K562 (cell line): ENCODE measurements around the gene ZSWIM4.

Source experiments
- CTCF ChIP-seq, 3 experiments: IDR thresholded peaks in 2 of 3; conservative IDR thresholded peaks in 1 of 3; 2 replicates each; pipeline ENCODE4 v1.5.1; 2011 to 2012; ENCODE audit warnings: low read length in 3 of 3, mild to moderate bottlenecking in 3 of 3, control low read depth in 2 of 3, improper control_type of control experiment in 1 of 3, inconsistent platforms in 1 of 3, low read depth in 1 of 3, mixed read lengths in 1 of 3, moderate library complexity in 1 of 3; ENCODE audit not compliant: insufficient read depth in 2 of 3
- ELK1 ChIP-seq: sonication (generic); formaldehyde crosslinking; IDR thresholded peaks from 2 replicates; pipeline ENCODE4 v1.8.1; 2022; ENCODE audit warnings: missing genetic modification reagents
- PHF21A ChIP-seq: fragments of 450-650 bp; IDR thresholded peaks from 2 replicates; pipeline ENCODE4 v1.6.1; 2017; ENCODE audit warnings: low read depth, borderline replicate concordance
- RREB1 ChIP-seq: fragments of 250-450 bp; sonication (Bioruptor Pico); IDR thresholded peaks from 2 replicates; pipeline ENCODE4 v1.4.0; 2020
- SIN3A ChIP-seq, 2 experiments: fragments of 150-350 bp in 1 of 2; IDR thresholded peaks; 2 replicates each; pipeline ENCODE4 v1.6.1; 2011 to 2016; ENCODE audit warnings: borderline replicate concordance in 2 of 2, low read depth in 2 of 2, low read length in 2 of 2, mild to moderate bottlenecking in 2 of 2, moderate library complexity in 2 of 2; ENCODE audit not compliant: control insufficient read depth in 1 of 2
- TCF15 ChIP-seq: fragments of 250-450 bp; sonication (Bioruptor Pico); IDR thresholded peaks from 2 replicates; pipeline ENCODE4 v1.8.0; 2022; ENCODE audit warnings: moderate library complexity, mild to moderate bottlenecking, inconsistent platforms
- YBX1 ChIP-seq: fragments of 450-650 bp; IDR thresholded peaks from 2 replicates; pipeline ENCODE4 v1.7.1; 2016; ENCODE audit warnings: mild to moderate bottlenecking
- ZBTB33 ChIP-seq: sonication (generic); formaldehyde crosslinking; IDR thresholded peaks from 2 replicates; pipeline ENCODE4 v1.8.1; 2023; ENCODE audit warnings: mild to moderate bottlenecking, missing genetic modification reagents
- ZBTB40 ChIP-seq, 2 experiments: fragments of 450-650 bp in 1 of 2; sonication (generic) in 1 of 2; formaldehyde crosslinking in 1 of 2; IDR thresholded peaks; 2 replicates each; pipeline versions ENCODE4 v1.7.1 to v1.9.0; 2016 to 2022; ENCODE audit warnings: inconsistent platforms in 1 of 2, mild to moderate bottlenecking in 1 of 2, missing genetic modification reagents in 1 of 2
- ZNF830 ChIP-seq: fragments of 250-450 bp; sonication (Bioruptor Pico); IDR thresholded peaks from 2 replicates; pipeline ENCODE4 v1.5.0; 2021; ENCODE audit warnings: mild to moderate bottlenecking

GRCh38 chr19:13799669-13800068, 4.4 kb downstream of the ZSWIM4 start:
- TF ChIP-seq CTCF (IDR thresholded peaks at IDR 0.05 in 2 of 3, conservative IDR thresholded peaks at IDR 0.05 in 1 of 3; ENCODE audit: insufficient read depth in 2 of 3, low read depth in 1 of 3, low read length in 3 of 3): no peak
- no peak for TF ChIP-seq YBX1
- no peak for TF ChIP-seq TCF15 (CRISPR knock-in tag)
- no peak for TF ChIP-seq SIN3A (IDR thresholded peaks at IDR 0.05; ENCODE audit: borderline replicate concordance in 2 of 2, control insufficient read depth in 1 of 2, low read depth in 2 of 2, low read length in 2 of 2)
- TF ChIP-seq ZBTB33 (CRISPR knock-in tag): no peak
- TF ChIP-seq ZBTB40 (IDR thresholded peaks at IDR 0.05): no peak
- no peak for TF ChIP-seq ZBTB40 (CRISPR knock-in tag; IDR thresholded peaks at IDR 0.05)
- TF ChIP-seq RREB1: no peak
- no peak for TF ChIP-seq ELK1 (CRISPR knock-in tag)
- TF ChIP-seq PHF21A: no peak
- TF ChIP-seq ZNF830 (CRISPR knock-in tag): no peak
